Subcutaneous abdominal adipose tissue (tissue), 5 donors: ENCODE measurements around the gene JAK1.

Experiments used
- H3K27ac ChIP-seq: one replicate; pipeline ENCODE4 v1.7.0; 2013; ENCODE audit warnings: low read depth, mild to moderate bottlenecking, inconsistent platforms, low read length, moderate library complexity
- H3K27me3 ChIP-seq, 5 donors: one replicate each; pipeline ENCODE4 v1.7.0; 2013; ENCODE audit warnings: low read length in 5 of 5, inconsistent platforms in 1 of 5; ENCODE audit not compliant: control insufficient read depth in 5 of 5, insufficient read depth in 4 of 5
- H3K36me3 ChIP-seq, 5 donors: one replicate each; pipeline ENCODE4 v1.7.0; 2013; ENCODE audit warnings: low read length in 5 of 5; ENCODE audit not compliant: control insufficient read depth in 5 of 5, insufficient read depth in 5 of 5
- H3K4me1 ChIP-seq, 5 donors: one replicate each; pipeline ENCODE4 v1.7.0; 2013; ENCODE audit warnings: low read length in 5 of 5, mild to moderate bottlenecking in 3 of 5, moderate library complexity in 1 of 5; ENCODE audit not compliant: control insufficient read depth in 5 of 5, insufficient read depth in 5 of 5
- H3K4me3 ChIP-seq, 5 donors: one replicate each; pipeline ENCODE4 v1.7.0; 2013; ENCODE audit warnings: low read length in 5 of 5, low read depth in 1 of 5
- H3K9ac ChIP-seq, 5 donors: one replicate each; pipeline ENCODE4 v1.7.0; 2013; ENCODE audit warnings: low read length in 5 of 5, mild to moderate bottlenecking in 4 of 5, moderate library complexity in 3 of 5
- H3K9me3 ChIP-seq, 5 donors: one replicate each; pipeline ENCODE4 v1.7.0; 2013; ENCODE audit warnings: low read length in 5 of 5; ENCODE audit not compliant: control insufficient read depth in 5 of 5
- donor health status: healthy.
- donor health status: healthy.
- donor health status: healthy.
- donor health status: healthy.
- donor health status: healthy.

Gene JAK1

GRCh38 chr1:64913361-64914015, 52.9 kb downstream of the JAK1 start:
- H3K9ac ChIP-seq = no peak overlapping the region
- peaks cover 7 to 49% (median 37%) of the 10 kb centered on the region in 5 donors for H3K4me1 ChIP-seq
- peak overlapping the region; percentile 9 for H3K27ac ChIP-seq
- no peak overlapping the region for H3K4me3 ChIP-seq
- H3K36me3 ChIP-seq = no peaks in the 10 kb centered on the region
- H3K27me3 ChIP-seq = no peaks in the 10 kb centered on the region
- H3K9me3 ChIP-seq = no peaks in the 10 kb centered on the region

- H3K4me3 ChIP-seq = no peak overlapping the region
- no peaks in the 10 kb centered on the region for H3K27me3 ChIP-seq
- H3K9ac ChIP-seq = no peak overlapping the region
- no peaks in the 10 kb centered on the region for H3K36me3 ChIP-seq
- no peaks in the 10 kb centered on the region for H3K9me3 ChIP-seq
- H3K27ac ChIP-seq = peak overlapping the region; percentile 22
- peaks cover 1 to 39% (median 28%) of the 10 kb centered on the region in 5 donors for H3K4me1 ChIP-seq
Measured at GRCh38 chr1:64912191-64912590, 54.2 kb downstream of the JAK1 start.

- Histone ChIP-seq H3K9ac (no peak overlapping the region), H3K36me3 (no peaks in the 10 kb centered on the region), H3K27me3 (no peaks in the 10 kb centered on the region), H3K27ac (peak overlapping the region; percentile 34), H3K9me3 (no peaks in the 10 kb centered on the region), H3K4me1 (peaks cover 0 to 34% (median 21%) of the 10 kb centered on the region in 5 donors), H3K4me3 (no peak overlapping the region)
Measured at GRCh38 chr1:64911326-64911725, 55.0 kb downstream of the JAK1 start.

GRCh38 chr1:64909031-64909430, 57.3 kb downstream of the JAK1 start:
- Histone ChIP-seq H3K4me1 (peaks cover 0 to 34% (median 16%) of the 10 kb centered on the region in 5 donors), H3K27ac (no peak overlapping the region), H3K9me3 (no peaks in the 10 kb centered on the region), H3K4me3 (no peak overlapping the region), H3K27me3 (no peaks in the 10 kb centered on the region), H3K9ac (no peak overlapping the region), H3K36me3 (no peaks in the 10 kb centered on the region)

GRCh38 chr1:64908575-64908974, 57.8 kb downstream of the JAK1 start:
- Histone ChIP-seq H3K27ac (no peak overlapping the region), H3K9ac (no peak overlapping the region), H3K9me3 (no peaks in the 10 kb centered on the region), H3K4me1 (peaks cover 0 to 30% (median 12%) of the 10 kb centered on the region in 5 donors), H3K36me3 (no peaks in the 10 kb centered on the region), H3K27me3 (no peaks in the 10 kb centered on the region), H3K4me3 (no peak overlapping the region)

GRCh38 chr1:64906447-64906846, 59.9 kb downstream of the JAK1 start:
- Histone ChIP-seq H3K9me3 (no peaks in the 10 kb centered on the region), H3K4me1 (peaks cover 0 to 19% (median 12%) of the 10 kb centered on the region in 5 donors), H3K4me3 (no peak overlapping the region), H3K27me3 (no peaks in the 10 kb centered on the region), H3K27ac (no peak overlapping the region), H3K9ac (no peak overlapping the region), H3K36me3 (no peaks in the 10 kb centered on the region)

- Histone ChIP-seq H3K4me1 (peaks cover 0 to 13% (median 3%) of the 10 kb centered on the region in 5 donors), H3K9ac (no peak overlapping the region), H3K36me3 (no peaks in the 10 kb centered on the region), H3K27me3 (no peaks in the 10 kb centered on the region), H3K9me3 (no peaks in the 10 kb centered on the region), H3K27ac (no peak overlapping the region), H3K4me3 (no peak overlapping the region)
Measured at GRCh38 chr1:64903593-64903992, 62.8 kb downstream of the JAK1 start.

GRCh38 chr1:64901663-64902062, 64.7 kb downstream of the JAK1 start:
- H3K4me3 ChIP-seq = no peak overlapping the region
- no peak overlapping the region for H3K27ac ChIP-seq
- peaks cover 2 to 26% (median 16%) of the 10 kb centered on the region in 5 donors for H3K4me1 ChIP-seq
- no peaks in the 10 kb centered on the region for H3K27me3 ChIP-seq
- H3K36me3 ChIP-seq = no peaks in the 10 kb centered on the region
- H3K9me3 ChIP-seq = no peaks in the 10 kb centered on the region
- H3K9ac ChIP-seq = no peak overlapping the region

- Histone ChIP-seq H3K9ac (no peak overlapping the region), H3K9me3 (no peaks in the 10 kb centered on the region), H3K4me3 (no peak overlapping the region), H3K27ac (no peak overlapping the region), H3K36me3 (no peaks in the 10 kb centered on the region), H3K27me3 (no peaks in the 10 kb centered on the region), H3K4me1 (peaks cover 2 to 28% (median 19%) of the 10 kb centered on the region in 5 donors)
Measured at GRCh38 chr1:64900916-64901315, 65.4 kb downstream of the JAK1 start.

- Histone ChIP-seq H3K4me3 (no peak overlapping the region), H3K36me3 (no peaks in the 10 kb centered on the region), H3K4me1 (peaks cover 3 to 42% (median 28%) of the 10 kb centered on the region in 5 donors), H3K27ac (peak overlapping the region; percentile 86), H3K27me3 (no peaks in the 10 kb centered on the region), H3K9me3 (no peaks in the 10 kb centered on the region), H3K9ac (no peak overlapping the region)
Measured at GRCh38 chr1:64898107-64898861, 68.1 kb downstream of the JAK1 start.
